GM21529 (cell line): ENCODE measurements around the gene EPHA4.
"Not testable (repeated sequence)": the region's sequence is repeated elsewhere in the genome, so short reads cannot be mapped to it uniquely, and the experiment has no call there.

ENCODE experiments used
- ATAC-seq: cut with Tn5 transposase; IDR thresholded peaks from one replicate; pipeline ENCODE4 v1.9.1; 2021; ENCODE audit not compliant: unreplicated experiment

Gene EPHA4

DNA sequence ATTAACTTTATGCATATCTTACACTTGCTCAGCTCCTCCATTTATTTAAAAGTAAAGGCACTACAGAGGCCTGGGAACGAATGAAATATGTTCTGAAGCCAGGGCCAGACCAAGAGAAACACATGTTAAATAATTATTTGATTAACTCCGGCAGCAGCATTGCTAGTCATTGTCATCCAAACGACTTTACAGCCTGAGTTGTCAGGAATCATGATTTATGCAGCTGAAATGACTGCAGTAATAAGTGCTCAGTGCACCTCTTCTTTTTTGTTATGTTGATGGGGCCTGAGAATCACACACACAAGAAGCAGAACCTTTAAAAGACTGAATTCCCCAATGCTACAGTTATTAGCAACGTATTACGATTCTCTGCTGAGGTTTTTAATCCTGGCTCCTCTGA is 58.9 kb downstream of the EPHA4 start:
- no peak for ATAC-seq

DNA sequence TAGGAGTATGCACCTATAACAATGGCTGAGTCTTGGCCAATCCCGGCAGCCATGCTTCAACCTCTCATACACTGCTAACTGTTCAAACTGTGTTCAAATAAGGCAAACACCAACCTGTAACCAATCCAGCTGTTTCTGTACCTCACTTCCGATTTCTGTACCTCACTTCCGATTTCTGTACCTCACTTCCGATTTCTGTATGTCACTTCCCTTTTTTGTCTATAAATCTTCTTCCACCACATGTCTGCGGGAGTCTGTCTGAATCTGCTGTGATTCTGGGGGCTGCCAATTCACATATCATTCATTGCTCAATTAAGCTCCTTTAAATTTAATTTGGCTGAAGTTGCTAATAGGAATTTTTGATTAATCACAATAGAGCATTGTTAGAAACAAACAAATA is 60.8 kb downstream of the EPHA4 start:
- ATAC-seq = not testable (repeated sequence)

DNA sequence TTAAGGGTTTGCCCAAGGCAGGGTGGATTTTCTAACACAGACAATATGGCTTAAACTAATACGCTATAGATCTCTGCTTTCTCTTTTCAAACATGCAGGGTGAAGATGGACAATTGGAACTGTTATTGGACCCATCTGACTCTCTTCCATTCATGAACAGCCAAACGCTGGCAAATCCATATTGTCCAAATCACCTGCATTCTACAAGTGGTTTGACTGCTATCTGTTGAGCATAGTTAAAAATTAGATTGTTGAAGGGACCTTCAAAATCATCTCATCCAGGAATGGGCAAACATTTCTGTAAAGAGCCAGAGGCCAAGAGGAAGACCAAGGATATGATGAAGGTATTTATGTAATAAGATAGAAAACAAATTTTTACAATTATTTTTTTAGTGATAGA is 65.6 kb downstream of the EPHA4 start:
- no peak for ATAC-seq

DNA sequence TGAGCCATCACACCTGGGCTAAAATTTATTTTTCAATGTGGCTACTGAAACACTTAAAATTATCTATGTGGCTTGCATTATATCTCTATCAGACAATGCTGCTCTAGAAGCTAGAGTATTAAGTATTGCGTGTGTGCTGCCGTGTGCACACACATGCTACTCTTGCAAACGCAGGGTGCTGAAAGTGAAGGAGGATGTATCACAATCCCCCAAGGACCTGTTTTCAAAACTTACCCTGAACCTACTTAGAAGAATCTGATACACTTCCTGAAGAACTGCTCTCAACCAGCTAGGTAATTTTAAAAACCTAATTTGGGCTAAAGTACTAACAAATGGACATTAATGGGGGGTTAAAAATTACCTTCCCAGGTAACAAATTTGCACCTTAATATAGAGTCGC is 66.5 kb downstream of the EPHA4 start:
- ATAC-seq = no peak

DNA sequence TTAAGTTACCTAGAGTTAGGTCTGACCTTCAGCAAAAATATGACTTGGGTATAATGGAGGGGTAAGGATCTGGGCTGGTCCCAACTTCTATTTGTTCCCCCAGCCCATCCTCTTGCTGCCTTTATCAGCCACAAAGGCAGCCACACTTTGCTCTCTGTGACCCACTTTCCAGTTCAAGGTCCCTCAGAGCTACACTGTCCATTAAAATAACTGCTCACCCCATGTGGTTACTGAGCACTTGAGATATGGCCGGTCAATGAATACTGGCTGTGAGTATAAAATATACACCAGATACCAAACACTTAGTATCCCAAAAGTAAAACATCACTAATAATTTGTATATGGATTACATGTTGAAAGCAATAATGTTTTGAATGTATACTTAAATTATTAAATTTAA is 67.2 kb downstream of the EPHA4 start:
- ATAC-seq = no peak

DNA sequence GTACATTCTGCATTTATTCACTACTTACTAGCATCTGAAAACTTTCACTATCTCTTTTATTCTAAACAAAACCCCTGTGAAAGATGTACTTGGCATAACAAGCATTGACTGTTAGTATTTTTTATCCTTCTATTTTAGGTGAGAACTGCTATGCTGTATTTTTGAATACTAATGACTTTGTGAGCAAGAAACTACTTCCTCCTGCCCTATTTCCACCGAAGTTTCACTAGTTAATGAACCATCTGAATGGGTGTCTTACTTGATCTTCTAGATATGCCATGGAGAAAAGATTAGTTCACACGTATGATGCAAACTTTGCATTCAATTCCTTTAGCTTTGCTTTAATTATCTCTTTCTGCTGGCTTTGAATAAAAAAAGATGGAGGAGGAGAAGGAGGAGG is 68.1 kb downstream of the EPHA4 start:
- ATAC-seq = no peak

DNA sequence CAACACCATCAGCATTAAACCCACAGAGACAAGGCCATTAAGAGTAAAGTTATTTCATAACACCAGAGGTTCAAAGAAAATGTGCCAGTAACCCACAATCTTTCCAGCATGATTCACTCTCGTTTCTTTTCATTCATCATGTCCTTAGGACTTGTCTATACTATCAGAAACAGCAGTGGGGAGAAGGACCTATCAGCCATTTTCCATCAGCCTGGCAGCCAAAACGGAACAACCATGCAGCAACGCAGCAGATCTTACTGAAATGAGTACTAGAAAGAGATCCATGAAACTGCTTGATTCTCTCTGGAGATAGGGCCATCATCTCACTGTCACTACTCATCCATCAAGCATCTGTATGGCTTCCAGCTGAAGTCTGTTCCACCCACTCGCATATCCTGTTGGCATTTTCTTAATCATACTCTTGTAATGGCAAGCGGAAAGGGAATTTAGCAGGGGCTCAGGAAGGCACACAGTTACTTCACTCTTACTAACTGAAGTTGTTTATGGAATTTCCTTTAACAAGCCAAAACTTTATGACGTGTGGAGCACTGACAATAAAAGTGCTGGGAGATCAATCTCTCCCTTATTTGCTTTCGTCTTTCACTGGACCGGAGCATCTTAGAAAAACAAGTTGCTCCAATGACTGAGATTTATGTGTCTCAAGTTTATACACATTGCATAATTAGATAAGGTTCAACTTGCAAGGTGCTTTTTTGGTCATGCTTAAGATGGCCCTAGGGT is 69.7 kb downstream of the EPHA4 start:
- no peak for ATAC-seq

DNA sequence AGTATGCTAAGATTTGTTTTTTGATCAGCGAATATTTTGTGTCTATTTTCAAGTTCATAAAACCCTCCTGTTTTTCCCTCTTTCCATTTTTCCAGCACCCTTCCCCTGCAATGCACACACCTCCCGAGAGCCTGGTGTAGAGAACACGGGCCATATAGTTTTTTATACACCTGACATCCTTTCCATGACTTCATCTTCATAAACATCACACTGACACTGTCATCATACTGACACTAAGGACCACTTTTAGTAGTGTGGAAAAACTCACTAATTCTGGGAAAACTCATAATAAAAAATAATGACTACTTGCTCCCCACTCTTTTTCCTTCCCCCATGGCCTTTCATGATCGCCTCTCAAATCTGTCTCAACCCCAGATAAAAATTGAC is 70.2 kb downstream of the EPHA4 start:
- no peak for ATAC-seq

DNA sequence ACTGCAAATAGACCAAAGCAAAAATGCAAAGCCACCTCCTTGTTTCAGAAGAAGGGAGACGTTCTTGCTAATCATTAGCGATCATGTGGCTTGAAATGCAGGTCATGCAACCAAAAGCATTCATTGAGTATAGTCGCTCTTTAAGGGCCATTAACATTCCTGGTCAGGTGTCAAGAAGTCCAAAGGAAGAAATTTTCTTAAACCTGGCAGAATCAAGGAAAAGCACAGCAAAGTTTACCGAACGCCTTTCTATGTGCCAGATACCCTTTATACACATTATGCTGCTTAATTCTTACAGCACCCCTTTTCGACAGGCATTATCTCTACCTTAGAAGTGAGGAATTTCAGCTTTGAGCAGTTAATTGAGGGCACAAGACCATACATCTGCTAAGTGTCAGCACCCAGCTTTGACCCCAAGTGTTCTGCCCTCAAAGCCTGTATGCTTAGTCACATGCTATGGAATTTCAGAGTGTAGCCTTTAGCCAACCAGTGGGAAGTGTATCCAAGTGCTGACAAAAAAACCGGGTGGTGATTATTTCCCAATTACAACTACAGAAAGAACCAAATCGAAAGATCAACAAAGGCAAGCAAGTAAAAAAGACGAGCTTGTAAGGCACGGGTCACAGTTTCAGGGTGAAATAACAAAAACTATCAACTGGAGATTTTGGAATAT is 70.8 kb downstream of the EPHA4 start:
- no peak for ATAC-seq

DNA sequence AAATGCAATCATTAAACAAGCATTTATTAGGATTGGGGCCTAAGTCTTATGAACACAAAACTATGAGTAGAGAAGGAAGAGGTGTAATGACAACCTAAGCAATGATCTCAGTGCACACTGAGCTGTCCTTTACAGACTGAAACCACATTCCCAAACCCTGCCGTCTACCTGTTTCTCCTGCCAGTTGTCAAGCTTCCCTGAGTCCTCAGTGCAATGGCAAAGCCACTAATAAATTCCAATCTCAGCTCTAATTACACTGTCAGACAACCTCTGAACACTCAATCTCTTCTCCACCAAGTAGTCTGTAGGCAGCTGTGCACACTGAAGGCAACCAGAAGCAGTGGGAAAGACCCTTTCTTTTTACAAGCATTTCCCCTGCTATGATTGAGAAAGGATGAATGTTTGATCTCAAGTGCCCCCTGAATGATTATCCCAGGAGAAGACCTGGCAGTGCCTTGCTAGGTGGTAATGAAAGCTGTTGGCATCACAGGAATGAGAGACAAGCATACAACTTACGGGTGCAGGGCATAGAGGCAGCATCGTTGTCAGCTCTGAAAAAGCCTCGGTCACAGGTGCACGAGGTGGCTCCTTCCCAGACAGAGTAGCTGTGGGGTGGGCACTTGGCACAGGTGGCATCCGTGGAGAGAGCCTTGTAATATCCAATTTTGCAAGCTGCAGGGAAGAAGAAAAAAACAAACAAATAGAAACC is 71.4 kb downstream of the EPHA4 start:
- ATAC-seq = no peak

DNA sequence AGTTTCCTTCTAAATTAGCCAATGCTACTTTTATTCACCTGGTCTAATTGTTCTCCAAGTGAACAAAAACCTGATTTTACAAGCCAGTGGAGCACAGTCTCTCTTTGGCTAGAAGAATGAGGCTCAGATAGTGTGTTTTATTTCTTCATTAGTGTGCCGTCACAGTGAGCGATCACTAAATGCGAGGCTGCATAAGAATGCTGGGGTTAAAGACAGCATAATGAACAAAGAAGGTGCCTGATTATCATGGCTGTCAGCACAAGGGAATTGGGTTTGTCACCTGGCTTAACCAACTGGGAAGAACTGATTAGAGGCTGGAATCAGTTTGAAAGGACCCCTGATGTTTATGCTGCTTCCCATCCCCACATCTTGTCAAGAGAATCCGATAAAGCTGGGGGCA is 76.4 kb downstream of the EPHA4 start:
- no peak for ATAC-seq

DNA sequence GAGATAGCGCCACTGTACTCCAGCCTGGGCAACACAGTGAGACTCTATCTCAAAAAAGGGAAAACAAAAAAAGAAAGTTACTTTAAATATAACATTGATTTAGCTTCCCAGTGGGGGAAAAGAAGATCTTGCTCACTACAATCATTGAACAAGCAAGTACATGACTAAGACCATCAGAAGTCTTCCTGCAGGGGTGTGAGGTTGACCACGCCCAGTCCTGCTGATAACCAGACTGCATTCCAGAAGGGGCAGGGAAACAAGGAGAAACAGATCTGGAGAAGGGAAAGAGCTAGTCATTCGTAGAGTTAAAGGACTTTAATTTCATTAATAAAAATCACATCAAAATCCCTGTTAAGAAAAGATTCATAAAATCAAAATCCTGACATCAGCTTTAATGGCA is 77.5 kb downstream of the EPHA4 start:
- no peak for ATAC-seq

DNA sequence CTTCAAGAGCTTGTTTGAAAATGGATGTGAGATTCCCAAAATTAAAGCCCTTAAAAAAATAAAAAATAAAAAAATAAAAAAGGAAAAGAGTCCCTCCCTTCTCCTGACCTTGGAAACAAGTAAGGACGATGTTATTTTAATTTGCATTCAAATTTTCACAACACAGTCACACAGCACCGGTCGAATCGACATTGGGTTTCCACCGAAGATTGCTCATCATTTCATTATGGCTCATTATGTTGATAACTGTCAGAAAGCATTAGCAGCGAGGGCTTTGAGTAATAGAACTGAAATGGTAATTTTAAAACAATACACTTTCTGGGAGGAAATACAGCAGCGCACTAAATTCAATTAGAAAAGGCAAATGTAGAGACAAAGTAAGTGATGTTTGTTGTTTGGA is 78.7 kb downstream of the EPHA4 start:
- ATAC-seq = no peak

DNA sequence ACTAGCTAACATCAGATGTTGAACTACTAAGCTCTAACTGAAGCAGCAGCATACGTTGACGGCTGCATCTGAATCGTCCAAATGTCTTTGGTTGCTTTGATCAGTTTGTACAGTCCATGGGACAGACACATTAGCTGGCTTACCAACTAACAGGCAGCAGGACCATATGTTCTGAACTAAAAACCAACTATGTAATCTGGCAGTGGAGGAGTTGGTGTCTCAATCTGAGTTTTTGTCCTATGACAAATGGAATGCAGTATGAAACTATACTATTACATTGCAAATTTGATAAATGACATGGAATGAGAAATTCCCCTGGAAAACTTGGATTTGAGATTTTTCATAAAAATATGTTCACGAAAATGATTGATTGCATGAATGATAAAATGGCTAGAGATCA is 79.5 kb downstream of the EPHA4 start:
- ATAC-seq = no peak

DNA sequence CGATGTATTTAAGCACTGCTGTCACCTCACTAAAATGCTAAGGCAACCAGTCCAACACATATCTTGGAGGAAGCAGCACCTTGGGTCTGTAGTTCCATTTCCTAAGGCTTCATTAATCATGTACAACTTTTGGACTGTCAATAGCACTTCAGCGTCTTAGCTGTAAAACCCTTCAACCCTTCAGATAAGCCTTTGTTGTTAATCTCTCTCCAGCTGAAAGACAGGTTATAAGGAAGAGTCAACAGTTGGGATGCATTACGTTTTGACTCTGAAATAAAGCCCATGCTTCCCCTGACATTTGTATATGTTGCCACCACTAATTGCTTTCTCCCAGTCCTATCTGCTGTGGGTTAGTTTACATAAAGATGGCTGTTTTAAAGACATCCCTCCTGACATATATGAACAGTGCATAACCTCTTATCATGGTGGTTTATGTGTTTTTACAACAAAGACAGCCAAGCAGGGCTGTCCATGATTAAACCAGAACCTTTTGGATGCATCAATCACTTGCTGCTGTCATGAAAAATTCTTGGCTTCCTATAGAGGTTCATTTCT is 81.5 kb downstream of the EPHA4 start:
- ATAC-seq = no peak

DNA sequence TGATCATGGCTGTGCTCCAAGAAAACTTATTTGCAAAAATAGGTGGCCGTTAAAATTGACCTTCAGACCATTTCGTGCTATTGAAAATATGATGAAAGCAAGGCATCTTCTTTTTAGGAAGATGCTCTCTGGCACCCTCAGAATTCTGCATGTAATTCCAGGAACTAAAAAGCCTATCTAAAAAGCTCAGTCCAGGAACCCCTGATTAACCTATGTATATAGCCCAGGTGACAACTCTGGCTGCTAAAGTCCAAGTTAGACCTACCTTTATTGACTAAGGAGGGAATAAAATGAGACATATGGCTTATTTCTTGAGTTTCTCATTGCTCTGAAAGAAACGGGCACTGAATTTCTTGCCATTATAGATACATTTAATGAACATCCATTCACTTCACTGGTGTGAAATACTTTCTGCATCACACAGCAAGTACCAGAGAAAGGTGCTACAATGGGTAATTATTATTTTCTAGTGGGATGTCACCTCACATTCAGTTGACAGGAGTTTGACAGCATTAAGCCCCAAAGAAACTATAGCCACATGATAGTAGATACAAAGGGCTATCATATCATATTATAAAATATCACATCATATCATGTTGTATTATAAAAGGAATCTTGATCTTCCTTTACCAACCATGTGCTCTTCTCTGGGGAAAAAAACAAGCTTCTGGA is 83.8 kb downstream of the EPHA4 start:
- no peak for ATAC-seq

DNA sequence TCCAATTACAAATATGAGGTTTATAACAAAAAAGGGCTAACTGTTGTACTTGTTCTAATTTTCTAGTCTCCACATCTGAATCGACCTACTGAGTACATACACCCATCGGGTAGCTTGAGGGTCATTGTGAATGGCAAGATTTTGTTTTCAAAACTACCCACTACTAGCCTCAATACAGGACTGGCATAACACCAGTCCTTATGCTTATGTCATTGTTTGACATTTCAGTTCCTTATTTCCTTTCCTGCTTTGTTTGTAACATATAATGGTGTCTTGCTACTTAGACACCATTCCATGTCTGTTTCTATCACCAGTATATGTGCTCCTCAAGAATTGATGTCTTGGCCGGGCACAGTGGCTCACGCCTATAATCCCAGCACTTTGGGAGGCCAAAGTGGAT is 86.0 kb downstream of the EPHA4 start:
- no peak for ATAC-seq

DNA sequence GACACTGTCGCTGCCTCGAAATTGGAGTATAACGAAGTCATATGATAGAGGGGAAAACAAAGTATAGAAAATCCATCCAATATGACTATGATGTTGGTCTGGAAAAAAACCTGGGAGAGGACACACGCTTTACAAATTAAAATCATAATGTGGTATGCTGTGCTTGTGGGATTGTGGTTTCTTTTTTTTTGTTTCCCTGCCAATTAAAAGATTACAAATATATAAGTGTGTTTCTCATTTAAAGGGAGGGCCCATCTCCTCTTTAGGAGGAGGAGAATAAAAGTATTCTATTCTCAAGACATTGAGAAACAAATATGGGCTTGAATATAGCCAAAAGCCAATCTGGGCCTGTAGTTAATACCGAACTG is 86.6 kb downstream of the EPHA4 start:
- ATAC-seq = no peak

DNA sequence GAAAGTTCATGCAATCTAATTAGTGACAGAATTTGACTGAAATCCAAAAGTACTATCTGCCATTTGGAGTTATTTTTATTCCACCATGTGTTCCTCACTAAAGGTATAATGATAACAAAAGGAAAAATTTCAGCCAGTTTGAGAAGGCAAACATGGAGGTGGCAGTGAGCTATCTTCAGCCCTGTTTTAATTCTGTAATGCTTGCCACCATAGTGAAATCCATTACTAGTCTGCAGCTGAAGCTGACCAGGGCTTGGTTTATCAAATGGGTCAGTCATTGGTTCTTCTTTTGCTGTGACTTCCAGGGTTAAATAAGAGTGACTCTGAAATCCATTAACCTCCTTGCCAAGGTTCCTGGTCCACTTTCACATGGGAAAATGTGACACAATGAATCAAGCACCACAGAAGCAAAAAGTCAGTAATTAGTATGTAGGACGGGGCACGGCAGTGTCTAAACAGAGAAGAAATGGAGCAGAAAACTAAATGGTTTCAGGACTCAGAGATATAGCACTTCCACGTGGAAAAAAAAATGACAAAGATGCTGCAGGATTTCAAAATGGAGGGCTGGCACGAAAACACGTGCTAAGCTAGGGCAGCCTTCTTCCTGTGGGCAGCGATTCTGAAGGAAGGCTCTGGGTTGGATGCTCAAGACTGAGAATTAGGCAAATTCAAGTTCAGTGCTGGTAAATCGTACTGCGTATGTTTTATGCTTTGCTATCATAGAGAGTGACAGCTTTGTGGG is 87.2 kb downstream of the EPHA4 start:
- ATAC-seq = no peak

DNA sequence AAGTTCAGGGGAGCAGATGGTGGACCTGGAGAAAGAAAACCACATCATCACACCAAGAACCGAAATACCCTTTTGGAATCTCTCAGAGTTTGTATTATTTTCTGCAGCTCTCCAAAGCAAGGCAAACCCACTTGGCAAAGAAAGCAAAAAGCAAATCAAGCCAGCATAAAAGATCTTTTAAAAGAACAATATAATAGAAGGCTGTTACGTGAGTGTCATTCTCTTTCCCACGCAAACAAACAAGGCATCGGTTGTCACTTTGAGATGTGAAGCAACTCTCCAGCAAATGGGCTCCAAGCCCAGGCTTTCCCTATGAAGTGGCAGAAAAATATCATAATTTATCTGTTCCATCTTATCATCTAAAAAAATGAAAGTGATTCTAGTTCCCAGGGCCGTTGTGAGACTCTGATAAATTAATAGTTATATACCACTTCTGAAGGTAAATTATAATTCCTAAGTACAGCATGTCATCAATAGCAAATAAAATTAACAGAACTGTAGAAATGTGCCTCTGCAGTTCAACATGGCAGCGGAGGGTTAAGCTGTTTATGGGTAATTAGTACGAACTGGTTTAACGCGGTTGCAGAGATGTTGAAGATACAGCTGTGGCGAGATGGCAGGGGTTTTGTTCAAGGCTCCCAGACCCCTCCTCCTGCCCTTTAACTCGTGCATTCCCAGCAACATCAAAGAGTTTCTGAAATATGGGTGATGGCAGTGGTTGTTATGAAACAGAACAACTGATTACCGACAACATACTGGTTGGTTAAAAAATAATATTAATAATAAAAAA is 89.2 kb downstream of the EPHA4 start:
- ATAC-seq = no peak
